Memory B cell (primary cell): ENCODE data around the gene GGTLC3.
"Not testable (repeated sequence)": the region's sequence is repeated elsewhere in the genome, so short reads cannot be mapped to it uniquely, and the experiment has no call there.

Experiments
- ATAC-seq: fragments of 150-1000 bp; cut with Tn5 transposase; 2 replicates; pipeline ENCODE4 v1.10.0; 2021; ENCODE audit warnings: low read depth, mild to moderate bottlenecking, moderate library complexity
- DNase-seq, 2 donors: peaks; one replicate each; pipeline ENCODE4 v3.0.0; 2022; ENCODE audit warnings: low spot score in 2 of 2
- H3K27ac Mint-ChIP-seq: one replicate; pipeline ENCODE4 v1.8.0; 2022; ENCODE audit warnings: mild to moderate bottlenecking, moderate library complexity, mixed read lengths
- H3K27me3 Mint-ChIP-seq: one replicate; pipeline ENCODE4 v1.8.0; 2022; ENCODE audit warnings: mixed read lengths
- H3K36me3 Mint-ChIP-seq: one replicate; pipeline ENCODE4 v1.8.0; 2022; ENCODE audit warnings: mild to moderate bottlenecking, mixed read lengths
- H3K4me1 Mint-ChIP-seq: one replicate; pipeline ENCODE4 v1.8.0; 2022; ENCODE audit warnings: mixed read lengths
- H3K4me3 Mint-ChIP-seq: one replicate; pipeline ENCODE4 v1.8.0; 2022; ENCODE audit warnings: mild to moderate bottlenecking, moderate library complexity, mixed read lengths
- H3K9me3 Mint-ChIP-seq: one replicate; pipeline ENCODE4 v1.8.0; 2022; ENCODE audit warnings: mixed read lengths

GGTLC3 gene

GRCh38 chr22:18529416-18530145 is 11.6 kb upstream of the GGTLC3 start:
- H3K27ac Mint-ChIP-seq, H3K4me3 Mint-ChIP-seq, H3K9me3 Mint-ChIP-seq, H3K36me3 Mint-ChIP-seq, DNase-seq, H3K27me3 Mint-ChIP-seq, H3K4me1 Mint-ChIP-seq: not testable (repeated sequence)
- peak; percentile 5 for ATAC-seq

- not testable (repeated sequence) for H3K9me3 Mint-ChIP-seq, H3K27me3 Mint-ChIP-seq, H3K36me3 Mint-ChIP-seq, H3K4me1 Mint-ChIP-seq
- ATAC-seq (peak; percentile 73), DNase-seq (peak; percentile 66 to 93)
- Mint-ChIP-seq H3K4me3 (peak overlapping the region; percentile 82), H3K27ac (peak overlapping the region; percentile 65)
These were observed 10.8 kb upstream of the GGTLC3 start for GRCh38 chr22:18528597-18529415.

- H3K36me3 Mint-ChIP-seq, DNase-seq, H3K27me3 Mint-ChIP-seq, H3K9me3 Mint-ChIP-seq, H3K4me1 Mint-ChIP-seq: not testable (repeated sequence)
- Mint-ChIP-seq H3K27ac (peak within 1 kb of the TSS; percentile 65), H3K4me3 (peak within 1 kb of the TSS; percentile 82)
- ATAC-seq, result peak; percentile 10
These were observed 10.0 kb upstream of the GGTLC3 start, which contains the start of gene TMEM191B for GRCh38 chr22:18527752-18528596. Gene TMEM191B, plus strand, starts transcription at chr22:18527802. Its CDS starts 179 bp downstream, at chr22:18527981.

- H3K36me3 Mint-ChIP-seq, H3K4me3 Mint-ChIP-seq, H3K27me3 Mint-ChIP-seq, H3K4me1 Mint-ChIP-seq, ATAC-seq, H3K9me3 Mint-ChIP-seq, DNase-seq, H3K27ac Mint-ChIP-seq: not testable (repeated sequence)
These were observed 5.4 kb upstream of the GGTLC3 start for GRCh38 chr22:18523328-18523727.

GRCh38 chr22:18522762-18523161 is 4.8 kb upstream of the GGTLC3 start:
- H3K27me3 Mint-ChIP-seq, H3K27ac Mint-ChIP-seq, H3K4me3 Mint-ChIP-seq, DNase-seq, H3K9me3 Mint-ChIP-seq, H3K36me3 Mint-ChIP-seq, H3K4me1 Mint-ChIP-seq: not testable (repeated sequence)
- ATAC-seq, result peak; percentile 27

GRCh38 chr22:18513454-18513853 is 4.5 kb downstream of the GGTLC3 start:
- H3K4me1 Mint-ChIP-seq, ATAC-seq, DNase-seq, H3K27ac Mint-ChIP-seq, H3K36me3 Mint-ChIP-seq, H3K9me3 Mint-ChIP-seq, H3K27me3 Mint-ChIP-seq, H3K4me3 Mint-ChIP-seq: not testable (repeated sequence)

GRCh38 chr22:18512378-18512777 is 5.6 kb downstream of the GGTLC3 start:
- not testable (repeated sequence) for ATAC-seq, H3K4me3 Mint-ChIP-seq, H3K4me1 Mint-ChIP-seq, H3K27me3 Mint-ChIP-seq, H3K36me3 Mint-ChIP-seq, H3K27ac Mint-ChIP-seq, H3K9me3 Mint-ChIP-seq, DNase-seq

- H3K36me3 Mint-ChIP-seq, ATAC-seq, H3K4me1 Mint-ChIP-seq, DNase-seq, H3K4me3 Mint-ChIP-seq, H3K27me3 Mint-ChIP-seq, H3K27ac Mint-ChIP-seq, H3K9me3 Mint-ChIP-seq: not testable (repeated sequence)
These were observed 6.6 kb downstream of the GGTLC3 start for GRCh38 chr22:18511327-18511726.

- not testable (repeated sequence) for DNase-seq, H3K4me3 Mint-ChIP-seq, ATAC-seq
These were observed 21.7 kb downstream of the GGTLC3 start for GRCh38 chr22:18496227-18496626.

More at GRCh38 chr22:18496227-18496626, 21.7 kb downstream of the GGTLC3 start:
- H3K4me1 Mint-ChIP-seq, H3K27ac Mint-ChIP-seq, H3K9me3 Mint-ChIP-seq, H3K36me3 Mint-ChIP-seq, H3K27me3 Mint-ChIP-seq: not testable (repeated sequence)
